ENCODE data around the gene BTBD2. TPM values are rescaled to one million over a fixed set of nuclear protein-coding genes. Genes with fewer than 3 reads are reported as not detected.

The BTBD2 gene
- total and polyA plus RNA-seq, 10 of the 15 experiments (the other 5 are each of a cell fraction or from before 2014, with no cell fraction given): 0.13 to 66.2 (median 10.4) TPM

- TF ChIP-seq, protein P1, sequence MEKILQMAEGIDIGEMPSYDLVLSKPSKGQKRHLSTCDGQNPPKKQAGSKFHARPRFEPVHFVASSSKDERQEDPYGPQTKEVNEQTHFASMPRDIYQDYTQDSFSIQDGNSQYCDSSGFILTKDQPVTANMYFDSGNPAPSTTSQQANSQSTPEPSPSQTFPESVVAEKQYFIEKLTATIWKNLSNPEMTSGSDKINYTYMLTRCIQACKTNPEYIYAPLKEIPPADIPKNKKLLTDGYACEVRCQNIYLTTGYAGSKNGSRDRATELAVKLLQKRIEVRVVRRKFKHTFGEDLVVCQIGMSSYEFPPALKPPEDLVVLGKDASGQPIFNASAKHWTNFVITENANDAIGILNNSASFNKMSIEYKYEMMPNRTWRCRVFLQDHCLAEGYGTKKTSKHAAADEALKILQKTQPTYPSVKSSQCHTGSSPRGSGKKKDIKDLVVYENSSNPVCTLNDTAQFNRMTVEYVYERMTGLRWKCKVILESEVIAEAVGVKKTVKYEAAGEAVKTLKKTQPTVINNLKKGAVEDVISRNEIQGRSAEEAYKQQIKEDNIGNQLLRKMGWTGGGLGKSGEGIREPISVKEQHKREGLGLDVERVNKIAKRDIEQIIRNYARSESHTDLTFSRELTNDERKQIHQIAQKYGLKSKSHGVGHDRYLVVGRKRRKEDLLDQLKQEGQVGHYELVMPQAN (conservative IDR thresholded peaks at IDR 0.05): no peak
- TF ChIP-seq RFX5 (IDR thresholded peaks at IDR 0.05; ENCODE audit: low read depth, low read length) (no peak), RAD21 (IDR thresholded peaks at IDR 0.05; ENCODE audit: insufficient read depth, low read depth, low read length) (no peak), JUNB (IDR thresholded peaks at IDR 0.05) (no peak), MYB (IDR thresholded peaks at IDR 0.05; ENCODE audit: borderline replicate concordance, low read depth, low read length) (no peak), CHD2 (IDR thresholded peaks at IDR 0.05; ENCODE audit: borderline replicate concordance, low read depth, low read length) (no peak), RELA (IDR thresholded peaks at IDR 0.05; ENCODE audit: borderline replicate concordance, partially characterized antibody) (no peak), FOS (IDR thresholded peaks at IDR 0.05; ENCODE audit: borderline replicate concordance, extremely low read depth, insufficient read length) (no peak), ZSCAN29 (IDR thresholded peaks at IDR 0.05) (no peak)
- TF ChIP-seq, protein P2, sequence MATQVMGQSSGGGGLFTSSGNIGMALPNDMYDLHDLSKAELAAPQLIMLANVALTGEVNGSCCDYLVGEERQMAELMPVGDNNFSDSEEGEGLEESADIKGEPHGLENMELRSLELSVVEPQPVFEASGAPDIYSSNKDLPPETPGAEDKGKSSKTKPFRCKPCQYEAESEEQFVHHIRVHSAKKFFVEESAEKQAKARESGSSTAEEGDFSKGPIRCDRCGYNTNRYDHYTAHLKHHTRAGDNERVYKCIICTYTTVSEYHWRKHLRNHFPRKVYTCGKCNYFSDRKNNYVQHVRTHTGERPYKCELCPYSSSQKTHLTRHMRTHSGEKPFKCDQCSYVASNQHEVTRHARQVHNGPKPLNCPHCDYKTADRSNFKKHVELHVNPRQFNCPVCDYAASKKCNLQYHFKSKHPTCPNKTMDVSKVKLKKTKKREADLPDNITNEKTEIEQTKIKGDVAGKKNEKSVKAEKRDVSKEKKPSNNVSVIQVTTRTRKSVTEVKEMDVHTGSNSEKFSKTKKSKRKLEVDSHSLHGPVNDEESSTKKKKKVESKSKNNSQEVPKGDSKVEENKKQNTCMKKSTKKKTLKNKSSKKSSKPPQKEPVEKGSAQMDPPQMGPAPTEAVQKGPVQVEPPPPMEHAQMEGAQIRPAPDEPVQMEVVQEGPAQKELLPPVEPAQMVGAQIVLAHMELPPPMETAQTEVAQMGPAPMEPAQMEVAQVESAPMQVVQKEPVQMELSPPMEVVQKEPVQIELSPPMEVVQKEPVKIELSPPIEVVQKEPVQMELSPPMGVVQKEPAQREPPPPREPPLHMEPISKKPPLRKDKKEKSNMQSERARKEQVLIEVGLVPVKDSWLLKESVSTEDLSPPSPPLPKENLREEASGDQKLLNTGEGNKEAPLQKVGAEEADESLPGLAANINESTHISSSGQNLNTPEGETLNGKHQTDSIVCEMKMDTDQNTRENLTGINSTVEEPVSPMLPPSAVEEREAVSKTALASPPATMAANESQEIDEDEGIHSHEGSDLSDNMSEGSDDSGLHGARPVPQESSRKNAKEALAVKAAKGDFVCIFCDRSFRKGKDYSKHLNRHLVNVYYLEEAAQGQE (IDR thresholded peaks at IDR 0.05; ENCODE audit: low read depth, low read length): no peak
Observed at GRCh38 chr19:1959928-1960589, 55.5 kb downstream of the BTBD2 start (continued).
